Nephron (organoid): ENCODE measurements around the gene P2RY11.
A peak's percentile ranks its signal among the peaks of the same experiment; 100 is the strongest.

Source experiments
- H3K27ac Mint-ChIP-seq, 3 experiments: 2 replicates each; pipeline ENCODE4 v1.8.0; 2020; ENCODE audit warnings: mixed read lengths in 3 of 3, mild to moderate bottlenecking in 2 of 3, moderate library complexity in 1 of 3
- H3K27me3 Mint-ChIP-seq: 2 replicates; pipeline ENCODE4 v1.8.0; 2021; ENCODE audit warnings: low read depth, mild to moderate bottlenecking, moderate library complexity, mixed read lengths
- H3K36me3 Mint-ChIP-seq: 2 replicates; pipeline ENCODE4 v1.8.0; 2020; ENCODE audit warnings: low read depth, mixed read lengths
- H3K4me1 Mint-ChIP-seq: 2 replicates; pipeline ENCODE4 v1.8.0; 2020; ENCODE audit warnings: mixed read lengths
- H3K4me3 Mint-ChIP-seq, 3 experiments: 2 replicates each; pipeline ENCODE4 v1.8.0; 2020; ENCODE audit warnings: mild to moderate bottlenecking in 3 of 3, mixed read lengths in 3 of 3, moderate library complexity in 2 of 3
- H3K9me3 Mint-ChIP-seq: 2 replicates; pipeline ENCODE4 v1.8.0; 2020; ENCODE audit warnings: mixed read lengths
- TF ChIP-seq, protein P1 (sequence below), 3 experiments: fragments of 200-600 bp; sonication (generic); IDR thresholded peaks; one replicate each; pipeline ENCODE4 v1.5.0; 2021; ENCODE audit warnings: antibody characterized with exemption in 3 of 3; ENCODE audit not compliant: unreplicated experiment in 3 of 3

Gene P2RY11

DNA sequence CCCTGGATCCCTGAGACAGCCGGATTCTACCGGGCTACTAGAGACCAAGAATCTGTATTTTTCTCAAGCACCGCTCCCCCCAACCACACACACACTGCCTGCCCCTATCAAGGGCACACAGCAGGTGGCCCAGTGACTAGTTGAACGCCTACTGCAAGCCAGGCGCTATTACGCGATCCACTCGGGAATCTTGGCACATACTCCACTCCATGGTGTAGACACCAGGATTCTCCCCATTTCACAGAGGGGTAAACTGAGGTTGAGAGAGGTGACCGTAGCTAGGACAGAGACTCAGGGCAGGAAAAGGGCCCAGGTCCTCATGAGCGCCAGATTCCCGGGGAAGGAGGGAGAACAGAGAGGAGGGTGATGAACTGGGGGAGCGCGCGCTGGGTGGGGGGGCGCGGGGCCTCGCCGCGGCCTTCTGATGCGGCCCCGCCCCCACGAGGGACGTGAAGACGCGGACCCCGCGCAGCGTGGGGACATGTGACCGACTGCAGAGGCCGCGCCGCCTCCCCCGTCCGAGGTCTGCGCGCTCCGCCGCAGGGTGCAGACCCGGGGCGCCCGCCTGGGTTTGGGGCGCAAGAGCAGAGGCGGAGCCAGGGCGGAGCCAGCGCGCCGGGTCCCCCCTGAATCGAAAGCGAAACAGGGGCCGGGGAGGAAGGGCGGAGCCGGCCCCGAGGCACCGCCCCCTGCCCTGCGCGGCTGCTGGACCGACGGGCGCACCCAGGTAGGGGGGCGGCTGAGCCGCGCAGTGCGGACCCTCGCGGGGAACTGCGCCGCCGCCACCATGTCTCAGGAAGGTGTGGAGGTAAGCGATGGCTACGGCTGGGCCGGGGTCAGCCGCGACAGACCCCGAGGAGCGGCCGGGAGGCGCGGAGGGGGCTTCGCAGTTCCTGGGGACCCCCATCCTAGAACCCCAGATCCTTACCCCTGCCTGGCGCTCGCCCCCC, 25.6 kb upstream of the P2RY11 start, which contains the start of gene SHFL:
TSS of gene SHFL (plus strand) at position 677 of the 950 bp plus-strand sequence. CDS start at position 788, 111 bp downstream.
- H3K36me3 Mint-ChIP-seq, result peaks cover 10% of the 10 kb centered on the region
- peaks cover 34% of the 10 kb centered on the region for H3K27me3 Mint-ChIP-seq
- no peaks in the 10 kb centered on the region for H3K4me1 Mint-ChIP-seq
- H3K4me3 Mint-ChIP-seq, result peak within 1 kb of the TSS; percentile 87 to 91 (median 88)
- H3K27ac Mint-ChIP-seq, result no peak within 1 kb of the TSS
- TF ChIP-seq, protein P1, sequence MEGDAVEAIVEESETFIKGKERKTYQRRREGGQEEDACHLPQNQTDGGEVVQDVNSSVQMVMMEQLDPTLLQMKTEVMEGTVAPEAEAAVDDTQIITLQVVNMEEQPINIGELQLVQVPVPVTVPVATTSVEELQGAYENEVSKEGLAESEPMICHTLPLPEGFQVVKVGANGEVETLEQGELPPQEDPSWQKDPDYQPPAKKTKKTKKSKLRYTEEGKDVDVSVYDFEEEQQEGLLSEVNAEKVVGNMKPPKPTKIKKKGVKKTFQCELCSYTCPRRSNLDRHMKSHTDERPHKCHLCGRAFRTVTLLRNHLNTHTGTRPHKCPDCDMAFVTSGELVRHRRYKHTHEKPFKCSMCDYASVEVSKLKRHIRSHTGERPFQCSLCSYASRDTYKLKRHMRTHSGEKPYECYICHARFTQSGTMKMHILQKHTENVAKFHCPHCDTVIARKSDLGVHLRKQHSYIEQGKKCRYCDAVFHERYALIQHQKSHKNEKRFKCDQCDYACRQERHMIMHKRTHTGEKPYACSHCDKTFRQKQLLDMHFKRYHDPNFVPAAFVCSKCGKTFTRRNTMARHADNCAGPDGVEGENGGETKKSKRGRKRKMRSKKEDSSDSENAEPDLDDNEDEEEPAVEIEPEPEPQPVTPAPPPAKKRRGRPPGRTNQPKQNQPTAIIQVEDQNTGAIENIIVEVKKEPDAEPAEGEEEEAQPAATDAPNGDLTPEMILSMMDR (IDR thresholded peaks at IDR 0.05; ENCODE audit: unreplicated experiment in 3 of 3), result no peak
- peaks cover 3% of the 10 kb centered on the region for H3K9me3 Mint-ChIP-seq

DNA sequence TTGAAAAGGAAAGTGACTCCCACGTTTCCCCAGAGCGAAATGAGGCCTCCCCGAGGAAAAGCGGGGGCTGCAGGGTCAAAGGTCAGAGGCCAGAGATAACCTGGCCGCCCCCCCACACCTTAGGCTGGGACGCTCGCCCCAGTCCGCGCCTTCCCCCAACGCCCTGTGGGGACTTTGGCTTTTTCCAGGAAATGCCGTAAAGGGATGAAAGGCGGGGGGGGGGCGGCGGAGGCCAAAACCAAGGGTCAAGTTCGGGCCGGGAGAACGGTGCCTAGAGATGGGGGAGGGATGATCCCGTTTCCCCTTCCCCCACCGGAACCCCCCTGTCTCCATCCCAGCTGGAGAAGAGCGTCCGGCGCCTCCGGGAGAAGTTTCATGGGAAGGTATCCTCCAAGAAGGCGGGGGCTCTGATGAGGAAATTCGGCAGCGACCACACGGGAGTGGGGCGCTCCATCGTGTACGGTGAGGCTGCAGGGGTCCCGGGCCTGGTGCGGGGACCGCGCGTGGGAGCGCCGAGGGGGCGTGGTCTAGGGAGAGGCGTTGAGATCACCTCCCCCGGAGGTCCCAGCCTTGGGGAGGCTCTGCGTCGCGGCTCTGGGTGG, 24.8 kb upstream of the P2RY11 start:
- peaks cover 34% of the 10 kb centered on the region for H3K27me3 Mint-ChIP-seq
- H3K36me3 Mint-ChIP-seq, result peaks cover 12% of the 10 kb centered on the region
- TF ChIP-seq, protein P1 (IDR thresholded peaks at IDR 0.05; ENCODE audit: unreplicated experiment in 3 of 3), result no peak
- H3K9me3 Mint-ChIP-seq, result peaks cover 3% of the 10 kb centered on the region
- H3K27ac Mint-ChIP-seq, result no peak overlapping the region
- peak overlapping the region; percentile 64 to 88 (median 73) for H3K4me3 Mint-ChIP-seq
- no peaks in the 10 kb centered on the region for H3K4me1 Mint-ChIP-seq

DNA sequence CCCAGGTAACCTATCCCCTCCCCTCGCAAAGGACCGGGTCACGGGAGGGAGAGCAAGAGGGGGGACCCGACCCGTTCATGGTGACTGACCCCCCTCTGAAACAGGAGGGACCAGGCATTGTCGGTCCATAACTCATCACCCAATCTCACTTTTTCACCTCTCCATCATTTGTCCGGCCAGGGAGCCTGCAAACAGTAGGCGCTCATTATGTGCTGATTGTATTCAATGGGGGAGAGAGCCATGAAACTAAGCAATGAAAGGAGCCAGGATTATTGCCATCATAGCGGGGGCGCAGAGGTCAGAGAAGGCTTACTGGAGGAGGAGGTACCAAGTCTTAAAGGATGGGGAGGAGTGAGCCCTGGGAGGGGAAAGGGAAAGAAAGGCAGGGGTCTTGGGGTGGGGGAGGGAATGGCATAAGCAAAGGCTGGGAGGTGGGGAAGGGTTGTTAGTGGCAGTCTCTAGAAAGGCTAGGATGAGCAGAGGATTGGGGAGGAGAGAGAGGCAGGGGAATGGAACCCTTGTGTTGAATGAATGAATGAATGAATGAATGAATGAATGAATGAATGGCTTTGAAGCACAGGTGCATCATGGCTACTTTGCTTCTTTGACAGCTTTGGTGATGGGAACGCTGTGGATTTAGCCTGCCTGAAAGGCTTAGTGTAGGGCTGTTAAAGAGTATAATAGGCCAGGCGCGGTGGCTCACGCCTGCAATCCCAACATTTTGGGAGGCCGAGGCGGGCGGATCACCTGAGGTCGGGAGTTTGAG, 24.0 kb upstream of the P2RY11 start:
- TF ChIP-seq, protein P1 (IDR thresholded peaks at IDR 0.05; ENCODE audit: unreplicated experiment in 3 of 3), result no peak
- peaks cover 3% of the 10 kb centered on the region for H3K9me3 Mint-ChIP-seq
- H3K27ac Mint-ChIP-seq, result peak overlapping the region in 1 of 3 experiments; percentile 58
- peaks cover 17% of the 10 kb centered on the region for H3K36me3 Mint-ChIP-seq
- H3K27me3 Mint-ChIP-seq, result peaks cover 34% of the 10 kb centered on the region
- peak overlapping the region; percentile 66 to 88 (median 73) for H3K4me3 Mint-ChIP-seq
- no peaks in the 10 kb centered on the region for H3K4me1 Mint-ChIP-seq

DNA sequence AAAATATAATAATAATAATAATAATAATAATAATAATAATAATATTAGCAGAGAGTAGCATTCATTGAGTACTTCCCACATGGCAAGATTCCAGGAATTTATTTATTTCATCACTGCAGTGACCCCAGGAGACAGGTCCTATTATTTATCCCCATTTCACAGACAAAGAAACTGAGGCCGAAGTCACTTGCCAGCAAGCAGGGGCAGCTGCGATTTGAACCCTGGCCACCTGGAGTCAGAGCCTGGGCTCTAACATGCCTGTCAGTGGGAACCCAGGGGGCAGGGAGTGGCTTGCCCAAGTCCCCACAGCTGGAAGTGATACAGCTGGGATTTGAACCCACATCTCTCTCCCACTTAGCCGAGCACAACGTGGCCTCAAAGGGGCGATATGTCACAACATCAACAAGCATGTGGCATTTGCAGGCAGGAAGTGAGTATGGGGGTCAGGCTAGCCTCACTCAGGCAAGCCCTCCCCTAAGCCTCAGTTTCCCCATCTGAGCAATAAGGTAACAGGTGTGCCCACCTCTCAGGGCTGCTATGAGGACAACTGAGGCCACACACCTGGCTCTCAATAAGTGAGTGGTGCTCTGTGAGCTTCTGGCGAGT, 22.4 kb upstream of the P2RY11 start:
- peaks cover 7% of the 10 kb centered on the region for H3K9me3 Mint-ChIP-seq
- H3K36me3 Mint-ChIP-seq, result peaks cover 23% of the 10 kb centered on the region
- H3K27ac Mint-ChIP-seq, result no peak overlapping the region
- peaks cover 27% of the 10 kb centered on the region for H3K27me3 Mint-ChIP-seq
- H3K4me1 Mint-ChIP-seq, result no peaks in the 10 kb centered on the region
- TF ChIP-seq, protein P1 (IDR thresholded peaks at IDR 0.05; ENCODE audit: unreplicated experiment in 3 of 3), result no peak
- no peak overlapping the region for H3K4me3 Mint-ChIP-seq

DNA sequence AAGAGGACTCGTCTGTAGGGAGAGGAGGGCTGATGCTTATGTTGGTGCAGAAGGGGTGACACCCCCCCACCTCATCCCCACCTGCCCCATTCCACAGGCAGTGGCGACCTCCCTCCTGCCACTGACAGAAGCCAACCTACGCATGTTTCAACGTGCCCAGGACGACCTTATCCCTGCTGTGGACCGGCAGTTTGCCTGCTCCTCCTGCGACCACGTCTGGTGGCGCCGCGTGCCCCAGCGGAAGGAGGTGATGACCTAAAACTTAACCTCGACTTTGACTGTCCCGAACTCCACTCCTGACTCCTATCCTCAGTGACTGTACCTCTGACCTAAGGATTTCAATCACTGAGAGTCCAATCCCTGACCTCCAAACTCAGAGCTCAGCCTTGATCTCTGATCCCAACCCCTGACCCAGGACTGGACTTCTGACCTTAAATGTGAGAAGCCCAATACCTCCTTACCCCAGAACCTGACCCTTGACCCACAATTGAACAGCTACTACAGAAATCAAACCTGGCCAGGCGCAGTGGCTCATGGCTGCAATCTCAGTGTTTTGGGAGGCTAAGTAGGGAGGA, 21.6 kb upstream of the P2RY11 start:
- peak overlapping the region in 2 of 3 experiments; percentile 36 to 40 for H3K4me3 Mint-ChIP-seq
- peaks cover 21% of the 10 kb centered on the region for H3K27me3 Mint-ChIP-seq
- H3K27ac Mint-ChIP-seq, result no peak overlapping the region
- TF ChIP-seq, protein P1 (IDR thresholded peaks at IDR 0.05; ENCODE audit: unreplicated experiment in 3 of 3), result no peak
- no peaks in the 10 kb centered on the region for H3K4me1 Mint-ChIP-seq
- H3K9me3 Mint-ChIP-seq, result peaks cover 7% of the 10 kb centered on the region
- H3K36me3 Mint-ChIP-seq, result peaks cover 23% of the 10 kb centered on the region
